ENCODE data around the gene MALSU1.
A peak's percentile ranks its signal among the peaks of the same experiment; 100 is the strongest.

The MALSU1 gene

DNA sequence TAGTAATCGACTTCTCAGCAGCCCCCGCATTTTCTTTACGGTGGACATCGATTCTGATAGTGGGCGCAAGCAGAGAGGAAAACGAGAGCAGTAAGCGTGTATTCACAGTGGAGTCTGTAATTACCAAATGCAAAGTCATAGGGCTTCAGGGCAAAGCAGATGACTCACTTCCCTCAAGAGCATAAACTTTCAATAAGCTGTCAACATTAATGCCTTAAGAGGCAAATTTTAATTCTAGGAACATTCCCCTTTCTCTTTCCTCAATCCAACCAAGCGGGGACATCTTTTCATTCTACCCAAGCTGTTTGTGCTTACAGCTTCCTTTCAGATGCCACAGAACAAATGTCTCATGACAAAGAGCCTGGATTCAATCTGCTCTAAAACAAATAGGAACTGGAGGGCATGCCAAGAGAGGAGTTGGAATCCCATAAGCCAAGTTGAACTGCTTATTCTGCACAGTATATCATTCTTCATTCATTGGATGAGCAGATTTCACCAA, 48.6 kb downstream of the MALSU1 start:
- TF ChIP-seq, protein P1, sequence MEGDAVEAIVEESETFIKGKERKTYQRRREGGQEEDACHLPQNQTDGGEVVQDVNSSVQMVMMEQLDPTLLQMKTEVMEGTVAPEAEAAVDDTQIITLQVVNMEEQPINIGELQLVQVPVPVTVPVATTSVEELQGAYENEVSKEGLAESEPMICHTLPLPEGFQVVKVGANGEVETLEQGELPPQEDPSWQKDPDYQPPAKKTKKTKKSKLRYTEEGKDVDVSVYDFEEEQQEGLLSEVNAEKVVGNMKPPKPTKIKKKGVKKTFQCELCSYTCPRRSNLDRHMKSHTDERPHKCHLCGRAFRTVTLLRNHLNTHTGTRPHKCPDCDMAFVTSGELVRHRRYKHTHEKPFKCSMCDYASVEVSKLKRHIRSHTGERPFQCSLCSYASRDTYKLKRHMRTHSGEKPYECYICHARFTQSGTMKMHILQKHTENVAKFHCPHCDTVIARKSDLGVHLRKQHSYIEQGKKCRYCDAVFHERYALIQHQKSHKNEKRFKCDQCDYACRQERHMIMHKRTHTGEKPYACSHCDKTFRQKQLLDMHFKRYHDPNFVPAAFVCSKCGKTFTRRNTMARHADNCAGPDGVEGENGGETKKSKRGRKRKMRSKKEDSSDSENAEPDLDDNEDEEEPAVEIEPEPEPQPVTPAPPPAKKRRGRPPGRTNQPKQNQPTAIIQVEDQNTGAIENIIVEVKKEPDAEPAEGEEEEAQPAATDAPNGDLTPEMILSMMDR (conservative IDR thresholded peaks at IDR 0.05; ENCODE audit: low read depth, low read length), result no peak
- peak; percentile 90 for DNase-seq (ENCODE audit: low read depth)
- H3K4me3 ChIP-seq (ENCODE audit: low read depth, low read length), result peak overlapping the region; percentile 4

DNA sequence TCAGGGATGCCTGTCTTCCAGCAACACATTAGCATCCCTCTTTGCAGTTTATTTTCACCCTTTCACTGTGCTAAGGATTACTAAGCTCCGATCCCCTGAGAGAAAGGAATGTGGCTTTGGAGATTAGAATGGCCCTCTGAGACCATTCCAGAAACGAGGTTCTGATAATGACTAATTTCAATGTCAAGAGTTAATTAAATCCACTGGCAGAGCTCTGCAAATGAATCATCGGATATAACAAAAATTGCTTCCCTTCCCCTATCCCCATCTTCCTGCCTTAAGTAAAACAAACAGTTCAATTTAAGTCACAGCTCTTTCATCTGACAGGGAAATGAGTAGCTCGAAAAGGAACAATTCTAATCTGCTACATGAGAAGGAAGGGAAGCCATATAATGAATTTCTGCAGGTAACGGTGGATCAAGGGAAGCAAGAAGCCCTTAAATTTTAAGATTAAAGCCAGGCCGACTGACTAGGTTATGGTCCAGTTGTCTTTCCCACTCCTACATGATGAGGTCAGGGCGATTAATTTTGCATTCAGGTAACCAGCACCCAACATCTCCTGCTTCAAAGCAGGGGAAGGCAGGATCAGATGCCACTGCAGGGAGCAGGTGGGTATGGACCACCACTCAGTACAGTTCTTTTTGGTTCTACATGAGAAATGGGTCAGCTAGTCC, 50.5 kb downstream of the MALSU1 start:
- H3K4me3 ChIP-seq (ENCODE audit: low read depth, low read length), result no peak overlapping the region
- peak; percentile 55 for DNase-seq (ENCODE audit: low read depth)
- TF ChIP-seq, protein P1 (conservative IDR thresholded peaks at IDR 0.05; ENCODE audit: low read depth, low read length), result no peak

DNA sequence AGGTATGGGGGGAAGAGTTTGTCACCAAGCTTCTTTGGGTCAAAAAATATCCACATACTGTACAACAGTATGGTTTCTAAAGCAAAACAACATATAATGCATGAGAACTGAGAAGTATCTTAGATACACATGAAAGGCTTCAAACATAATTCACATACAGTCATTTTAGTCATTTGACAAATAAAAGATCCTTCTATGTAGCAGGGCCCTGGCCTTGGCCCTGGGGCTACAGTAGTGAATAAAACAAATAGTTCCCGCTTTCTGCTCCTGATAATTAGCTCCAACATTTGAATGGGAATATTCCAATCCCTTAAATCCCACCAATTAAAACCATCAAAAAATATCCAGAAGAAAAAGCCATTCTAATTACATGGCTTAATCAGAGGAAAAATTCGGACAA, 51.3 kb downstream of the MALSU1 start:
- DNase-seq (ENCODE audit: low read depth), result no peak
- no peak overlapping the region for H3K4me3 ChIP-seq (ENCODE audit: low read depth, low read length)
- TF ChIP-seq, protein P1 (conservative IDR thresholded peaks at IDR 0.05; ENCODE audit: low read depth, low read length), result no peak

DNA sequence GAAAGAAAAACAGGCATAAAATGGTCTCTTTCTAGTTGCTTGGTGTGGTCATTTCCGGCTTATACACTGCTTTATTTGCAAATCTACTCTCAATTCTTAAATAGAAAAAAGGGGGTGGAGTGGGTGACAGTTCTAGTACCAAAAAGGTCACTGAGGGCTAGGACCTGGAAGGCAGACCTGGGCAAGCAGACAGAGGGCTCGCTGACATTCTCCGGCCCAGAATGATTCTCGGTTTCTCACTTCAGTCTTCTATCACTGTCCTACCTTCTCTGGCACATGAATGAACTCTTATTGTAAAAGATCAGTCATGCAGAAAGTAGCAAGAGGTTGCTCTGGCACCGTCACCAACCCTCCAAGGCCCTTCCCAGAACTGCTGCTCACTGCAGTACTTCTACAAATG, 54.0 kb downstream of the MALSU1 start:
- DNase-seq (ENCODE audit: low read depth), result no peak
- TF ChIP-seq, protein P1 (conservative IDR thresholded peaks at IDR 0.05; ENCODE audit: low read depth, low read length), result no peak
- H3K4me3 ChIP-seq (ENCODE audit: low read depth, low read length), result no peak overlapping the region

DNA sequence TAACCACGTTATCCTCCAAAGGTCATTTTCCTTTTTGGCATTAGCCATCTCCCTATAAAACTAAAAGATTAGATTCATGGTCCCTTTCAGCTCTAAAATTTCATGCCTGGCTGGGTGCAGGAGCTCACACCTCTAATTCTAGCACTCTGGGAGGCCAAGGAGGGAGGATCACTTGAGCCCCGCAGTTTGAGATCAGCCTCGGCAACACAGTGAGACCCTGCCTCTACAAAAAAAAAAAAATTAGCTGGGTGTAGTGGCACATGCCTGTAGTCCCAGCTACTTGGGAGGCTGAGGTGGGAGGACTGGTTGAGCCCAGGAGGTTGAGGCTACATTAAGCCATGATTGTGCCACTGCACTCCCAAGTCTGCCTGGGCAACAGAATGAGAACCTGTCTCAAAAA, 57.0 kb downstream of the MALSU1 start:
- TF ChIP-seq, protein P1 (conservative IDR thresholded peaks at IDR 0.05; ENCODE audit: low read depth, low read length), result no peak
- no peak overlapping the region for H3K4me3 ChIP-seq (ENCODE audit: low read depth, low read length)
- DNase-seq (ENCODE audit: low read depth), result no peak

DNA sequence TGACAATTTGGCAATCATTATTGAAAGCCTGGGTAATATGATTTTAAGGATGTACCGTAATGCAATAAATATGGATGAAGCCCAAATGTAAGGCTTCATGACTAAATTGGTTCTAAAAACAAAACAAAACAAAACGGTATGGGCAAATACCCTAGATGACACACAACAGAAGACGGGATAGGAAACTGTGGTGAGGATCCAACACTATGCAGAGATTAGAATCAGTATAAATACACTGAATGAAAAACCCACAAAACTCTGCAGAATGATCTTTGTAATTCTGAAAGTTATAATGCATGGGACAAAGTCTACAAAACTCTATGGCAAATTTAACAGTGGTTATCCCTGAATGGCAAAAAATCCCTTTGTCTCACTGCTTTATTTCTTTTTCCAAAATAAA, 57.6 kb downstream of the MALSU1 start:
- DNase-seq (ENCODE audit: low read depth), result peak; percentile 54
- no peak overlapping the region for H3K4me3 ChIP-seq (ENCODE audit: low read depth, low read length)
- TF ChIP-seq, protein P1 (conservative IDR thresholded peaks at IDR 0.05; ENCODE audit: low read depth, low read length), result no peak
